ENCODE results near the gene MPO. TPM values are rescaled to one million over a fixed set of nuclear protein-coding genes. Genes with fewer than 3 reads are reported as not detected.

MPO gene
- total and polyA plus RNA-seq, 10 of the 15 experiments (the other 5 are each of a cell fraction or from before 2014, with no cell fraction given) = 0.06 to 0.49 (median 0.14) TPM

DNA sequence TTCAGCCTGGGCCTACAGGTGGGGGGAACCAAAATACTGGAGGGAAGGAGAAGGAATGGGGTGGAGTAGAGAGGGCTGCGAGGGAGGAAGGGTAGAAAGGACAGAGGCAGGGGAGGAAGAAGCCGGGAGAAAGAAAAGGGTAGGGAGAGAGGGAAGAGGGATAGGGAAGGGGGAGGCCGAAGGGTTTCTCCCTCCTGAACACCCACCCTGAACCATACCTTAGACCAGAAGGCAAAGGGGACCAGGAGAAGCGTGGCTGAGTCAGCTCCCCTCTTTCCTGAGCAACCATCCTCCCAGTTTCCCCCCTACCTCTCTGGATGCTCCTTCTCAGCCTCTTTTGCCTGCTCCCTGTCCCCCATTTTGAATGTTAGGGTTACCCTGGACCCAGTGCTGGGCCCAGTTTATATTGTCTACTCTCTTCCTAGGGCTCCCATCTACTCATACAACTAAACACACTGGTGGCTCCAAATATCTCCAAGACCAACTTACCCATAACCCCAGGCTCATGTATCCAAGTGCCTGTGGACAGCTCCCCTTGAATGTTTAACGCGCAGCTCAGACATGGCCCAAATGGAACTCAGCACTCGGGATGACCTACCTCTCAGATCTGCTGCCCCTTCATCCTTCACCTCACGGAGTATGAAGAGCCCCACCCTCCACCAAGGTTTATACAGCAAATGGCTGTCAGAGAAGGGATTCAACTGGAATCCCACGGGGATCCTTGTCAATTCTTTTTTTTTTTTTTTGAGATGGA, 40.0 kb upstream of the MPO start:
- 75% methylated on average over 9 of the region's 9 CpGs for WGBS (ENCODE audit: insufficient coverage, insufficient replicate concordance, low lambda C conversion rate, missing lambda C conversion rate)
- RAD21 ChIA-PET (ENCODE audit: unreplicated experiment) = interaction anchor here (10.9 kb wide), 1 partner anchor 22 kb away, joined by 227 read pairs; no protein-coding TSS in a partner anchor
- Histone ChIP-seq H4K20me1 (ENCODE audit: control insufficient read depth, insufficient read depth) (no peaks in the 10 kb centered on the region), H3K9me3 (replicated peaks; ENCODE audit: control insufficient read depth, insufficient read depth, low read length) (no peaks in the 10 kb centered on the region), H3K4me2 (ENCODE audit: control insufficient read depth, insufficient read depth) (no peak overlapping the region), H3K9ac (ENCODE audit: control insufficient read depth, insufficient read depth, low read length) (no peak overlapping the region), H3K27ac (ENCODE audit: control insufficient read depth, insufficient read depth) (no peak overlapping the region), H3K4me1 (ENCODE audit: control insufficient read depth, insufficient read depth, low read length) (peaks cover 13% of the 10 kb centered on the region), H3K36me3 (ENCODE audit: control insufficient read depth in 2 of 2, insufficient read depth in 2 of 2, low read length in 1 of 2) (peaks cover 0 to 2% of the 10 kb centered on the region in 2 experiments; a peak in 1 of 4 replicates), H3K27me3 (replicated peaks in 1 of 2; ENCODE audit: control insufficient read depth in 2 of 2, insufficient read depth in 2 of 2, low read length in 1 of 2) (no peaks in the 10 kb centered on the region; a peak in 1 of 4 replicates), H3K79me2 (ENCODE audit: control insufficient read depth, insufficient read depth, low read length) (no peaks in the 10 kb centered on the region), H2AFZ (ENCODE audit: control insufficient read depth, low read depth, low read length) (no peak overlapping the region), H3K4me3 (no peak overlapping the region)
- CTCF ChIA-PET = interaction anchor here (0.7 to 1.6 kb wide), 5 partner anchors 14 to 97 kb away, joined by 3 to 4 read pairs (median 3); partner anchors contain the start of genes RNF43 and SUPT4H1
- TF ChIP-seq DPF2 (IDR thresholded peaks at IDR 0.05) = no peak
- no peak for TF ChIP-seq MEF2A (IDR thresholded peaks at IDR 0.05; ENCODE audit: insufficient read depth, low read depth, low read length)
- no peak for TF ChIP-seq BRCA1 (IDR thresholded peaks at IDR 0.05; ENCODE audit: low read depth, low read length)
- TF ChIP-seq, protein P1, sequence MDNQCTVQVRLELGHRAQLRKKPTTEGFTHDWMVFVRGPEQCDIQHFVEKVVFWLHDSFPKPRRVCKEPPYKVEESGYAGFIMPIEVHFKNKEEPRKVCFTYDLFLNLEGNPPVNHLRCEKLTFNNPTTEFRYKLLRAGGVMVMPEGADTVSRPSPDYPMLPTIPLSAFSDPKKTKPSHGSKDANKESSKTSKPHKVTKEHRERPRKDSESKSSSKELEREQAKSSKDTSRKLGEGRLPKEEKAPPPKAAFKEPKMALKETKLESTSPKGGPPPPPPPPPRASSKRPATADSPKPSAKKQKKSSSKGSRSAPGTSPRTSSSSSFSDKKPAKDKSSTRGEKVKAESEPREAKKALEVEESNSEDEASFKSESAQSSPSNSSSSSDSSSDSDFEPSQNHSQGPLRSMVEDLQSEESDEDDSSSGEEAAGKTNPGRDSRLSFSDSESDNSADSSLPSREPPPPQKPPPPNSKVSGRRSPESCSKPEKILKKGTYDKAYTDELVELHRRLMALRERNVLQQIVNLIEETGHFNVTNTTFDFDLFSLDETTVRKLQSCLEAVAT (IDR thresholded peaks at IDR 0.05) = no peak
- TF ChIP-seq CHD4 (IDR thresholded peaks at IDR 0.05) = no peak
- TF ChIP-seq HDAC6 (IDR thresholded peaks at IDR 0.05; ENCODE audit: unreplicated experiment) = no peak
- no peak for TF ChIP-seq ETV6 (conservative IDR thresholded peaks at IDR 0.05 in 1 of 2, IDR thresholded peaks at IDR 0.05 in 1 of 2; ENCODE audit: borderline replicate concordance in 1 of 2, low read depth in 1 of 2)
- no peak for TF ChIP-seq HDGF (IDR thresholded peaks at IDR 0.05)
- no peak for TF ChIP-seq SREBF2 (IDR thresholded peaks at IDR 0.05; ENCODE audit: low read length)
- no peak for TF ChIP-seq KLF5 (IDR thresholded peaks at IDR 0.05; ENCODE audit: partially characterized antibody)
- TF ChIP-seq, protein P2, sequence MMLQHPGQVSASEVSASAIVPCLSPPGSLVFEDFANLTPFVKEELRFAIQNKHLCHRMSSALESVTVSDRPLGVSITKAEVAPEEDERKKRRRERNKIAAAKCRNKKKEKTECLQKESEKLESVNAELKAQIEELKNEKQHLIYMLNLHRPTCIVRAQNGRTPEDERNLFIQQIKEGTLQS (IDR thresholded peaks at IDR 0.05; ENCODE audit: borderline replicate concordance, extremely low read depth, low read depth, low read length) = no peak
- no peak for TF ChIP-seq HDAC2 (IDR thresholded peaks at IDR 0.05)
- TF ChIP-seq SIX5 (IDR thresholded peaks at IDR 0.05; ENCODE audit: low read depth, low read length, severe bottlenecking) = no peak
- no peak for TF ChIP-seq WRNIP1 (IDR thresholded peaks at IDR 0.05; ENCODE audit: borderline replicate concordance, low read depth, low read length)
- TF ChIP-seq STAT3 (IDR thresholded peaks at IDR 0.05; ENCODE audit: low read depth, low read length) = no peak
- TF ChIP-seq, protein P3, sequence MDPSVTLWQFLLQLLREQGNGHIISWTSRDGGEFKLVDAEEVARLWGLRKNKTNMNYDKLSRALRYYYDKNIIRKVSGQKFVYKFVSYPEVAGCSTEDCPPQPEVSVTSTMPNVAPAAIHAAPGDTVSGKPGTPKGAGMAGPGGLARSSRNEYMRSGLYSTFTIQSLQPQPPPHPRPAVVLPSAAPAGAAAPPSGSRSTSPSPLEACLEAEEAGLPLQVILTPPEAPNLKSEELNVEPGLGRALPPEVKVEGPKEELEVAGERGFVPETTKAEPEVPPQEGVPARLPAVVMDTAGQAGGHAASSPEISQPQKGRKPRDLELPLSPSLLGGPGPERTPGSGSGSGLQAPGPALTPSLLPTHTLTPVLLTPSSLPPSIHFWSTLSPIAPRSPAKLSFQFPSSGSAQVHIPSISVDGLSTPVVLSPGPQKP (IDR thresholded peaks at IDR 0.05; ENCODE audit: low read depth, low read length) = no peak
- TF ChIP-seq RAD21 (IDR thresholded peaks at IDR 0.05; ENCODE audit: insufficient read depth, low read depth, low read length) = no peak
- no peak for TF ChIP-seq CBX5 (IDR thresholded peaks at IDR 0.05; ENCODE audit: low read depth)
- TF ChIP-seq, protein P4, sequence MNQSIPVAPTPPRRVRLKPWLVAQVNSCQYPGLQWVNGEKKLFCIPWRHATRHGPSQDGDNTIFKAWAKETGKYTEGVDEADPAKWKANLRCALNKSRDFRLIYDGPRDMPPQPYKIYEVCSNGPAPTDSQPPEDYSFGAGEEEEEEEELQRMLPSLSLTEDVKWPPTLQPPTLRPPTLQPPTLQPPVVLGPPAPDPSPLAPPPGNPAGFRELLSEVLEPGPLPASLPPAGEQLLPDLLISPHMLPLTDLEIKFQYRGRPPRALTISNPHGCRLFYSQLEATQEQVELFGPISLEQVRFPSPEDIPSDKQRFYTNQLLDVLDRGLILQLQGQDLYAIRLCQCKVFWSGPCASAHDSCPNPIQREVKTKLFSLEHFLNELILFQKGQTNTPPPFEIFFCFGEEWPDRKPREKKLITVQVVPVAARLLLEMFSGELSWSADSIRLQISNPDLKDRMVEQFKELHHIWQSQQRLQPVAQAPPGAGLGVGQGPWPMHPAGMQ (IDR thresholded peaks at IDR 0.05; ENCODE audit: borderline replicate concordance) = no peak
- SMC1A ChIA-PET (ENCODE audit: uncharacterized antibody, unreplicated experiment) = interaction anchor here (12.9 kb wide), 1 partner anchor 23 kb away, joined by 249 read pairs; no protein-coding TSS in a partner anchor
- in situ Hi-C loops (cut with MboI) (no loop called here), intact Hi-C loops (cut with micrococcal nuclease; ENCODE audit: unreplicated experiment) (no loop called here)
- ATAC-seq = no peak
- no peak for DNase-seq (ENCODE audit: low read depth, low spot score)
- no TSS peak for BruUV-seq (replicated peaks)
- no peak for FAIRE-seq
- POLR2A ChIA-PET = interaction anchor here (0.6 to 8.4 kb wide), 3 partner anchors 19 to 125 kb away, joined by 5 to 77 read pairs (median 6); no protein-coding TSS in a partner anchor

Measured in GM12878 (cell line).